ENCODE data around the gene SMC3.

SMC3 gene

GRCh38 chr10:110613341-110613995 is 46.0 kb downstream of the SMC3 start:
- TF ChIP-seq, protein P1, sequence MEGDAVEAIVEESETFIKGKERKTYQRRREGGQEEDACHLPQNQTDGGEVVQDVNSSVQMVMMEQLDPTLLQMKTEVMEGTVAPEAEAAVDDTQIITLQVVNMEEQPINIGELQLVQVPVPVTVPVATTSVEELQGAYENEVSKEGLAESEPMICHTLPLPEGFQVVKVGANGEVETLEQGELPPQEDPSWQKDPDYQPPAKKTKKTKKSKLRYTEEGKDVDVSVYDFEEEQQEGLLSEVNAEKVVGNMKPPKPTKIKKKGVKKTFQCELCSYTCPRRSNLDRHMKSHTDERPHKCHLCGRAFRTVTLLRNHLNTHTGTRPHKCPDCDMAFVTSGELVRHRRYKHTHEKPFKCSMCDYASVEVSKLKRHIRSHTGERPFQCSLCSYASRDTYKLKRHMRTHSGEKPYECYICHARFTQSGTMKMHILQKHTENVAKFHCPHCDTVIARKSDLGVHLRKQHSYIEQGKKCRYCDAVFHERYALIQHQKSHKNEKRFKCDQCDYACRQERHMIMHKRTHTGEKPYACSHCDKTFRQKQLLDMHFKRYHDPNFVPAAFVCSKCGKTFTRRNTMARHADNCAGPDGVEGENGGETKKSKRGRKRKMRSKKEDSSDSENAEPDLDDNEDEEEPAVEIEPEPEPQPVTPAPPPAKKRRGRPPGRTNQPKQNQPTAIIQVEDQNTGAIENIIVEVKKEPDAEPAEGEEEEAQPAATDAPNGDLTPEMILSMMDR (IDR thresholded peaks at IDR 0.05): no peak
- H3K36me3 ChIP-seq: no peaks in the 10 kb centered on the region

GRCh38 chr10:110613996-110614495 is 46.6 kb downstream of the SMC3 start:
- H3K27me3 ChIP-seq: no peaks in the 10 kb centered on the region
- H3K36me3 ChIP-seq: no peaks in the 10 kb centered on the region
- H3K4me1 ChIP-seq (ENCODE audit: control insufficient read depth in 1 of 2, insufficient read depth in 1 of 2, low read depth in 1 of 2, low read length in 1 of 2): no peaks in the 10 kb centered on the region
- H3K9me3 ChIP-seq: no peaks in the 10 kb centered on the region
- TF ChIP-seq, protein P1 (IDR thresholded peaks at IDR 0.05): no peak
- no peak overlapping the region for H3K27ac ChIP-seq
- H3K4me3 ChIP-seq (ENCODE audit: low read depth in 1 of 2, low read length in 1 of 2): no peak overlapping the region

More at GRCh38 chr10:110613341-110613995, 46.0 kb downstream of the SMC3 start:
- H3K4me3 ChIP-seq (ENCODE audit: low read depth in 1 of 2, low read length in 1 of 2): no peak overlapping the region
- H3K4me1 ChIP-seq (ENCODE audit: control insufficient read depth in 1 of 2, insufficient read depth in 1 of 2, low read depth in 1 of 2, low read length in 1 of 2): no peaks in the 10 kb centered on the region
- no peaks in the 10 kb centered on the region for H3K27me3 ChIP-seq
- H3K9me3 ChIP-seq: no peaks in the 10 kb centered on the region
- H3K27ac ChIP-seq: no peak overlapping the region

DNA sequence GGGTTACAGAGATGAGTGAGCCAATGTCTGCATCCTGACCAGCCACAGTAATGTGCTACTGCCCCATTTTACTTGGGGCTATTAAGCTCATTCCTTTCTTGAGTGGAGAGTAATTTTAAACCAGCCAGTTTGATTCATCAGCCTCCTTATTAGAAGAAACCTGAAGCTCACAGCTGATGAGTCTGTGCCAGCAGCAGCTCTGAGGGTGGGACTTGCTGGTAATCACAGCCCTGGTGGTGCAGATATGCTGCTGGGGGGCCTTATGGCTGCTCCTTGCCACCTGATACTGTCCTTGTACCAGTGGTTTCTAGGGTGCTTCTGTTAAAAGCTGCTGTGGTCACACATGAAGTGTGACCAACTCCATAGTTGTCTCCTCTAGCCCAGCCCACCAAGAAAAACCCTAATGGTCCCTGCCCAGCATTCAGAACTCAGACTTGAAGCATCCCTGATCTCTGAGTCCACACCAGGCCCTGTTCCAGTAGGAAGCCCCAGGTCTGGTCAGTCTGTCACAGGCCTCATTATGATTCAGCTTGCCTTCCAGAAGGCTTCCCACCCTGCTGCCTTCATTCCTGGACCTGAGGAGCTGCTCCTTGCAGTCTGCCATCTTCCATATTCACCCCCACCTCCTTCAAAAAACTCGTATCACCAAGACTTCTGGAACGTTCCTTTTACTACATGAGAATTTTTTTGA is 47.7 kb downstream of the SMC3 start:
- Histone ChIP-seq H3K9me3 (no peaks in the 10 kb centered on the region), H3K36me3 (no peaks in the 10 kb centered on the region), H3K4me3 (ENCODE audit: low read depth in 1 of 2, low read length in 1 of 2) (no peak overlapping the region), H3K4me1 (ENCODE audit: control insufficient read depth in 1 of 2, insufficient read depth in 1 of 2, low read depth in 1 of 2, low read length in 1 of 2) (no peaks in the 10 kb centered on the region), H3K27me3 (no peaks in the 10 kb centered on the region), H3K27ac (no peak overlapping the region)
- TF ChIP-seq, protein P1 (IDR thresholded peaks at IDR 0.05): no peak

- Histone ChIP-seq H3K4me3 (ENCODE audit: low read depth in 1 of 2, low read length in 1 of 2) (no peak overlapping the region), H3K27me3 (no peaks in the 10 kb centered on the region), H3K27ac (no peak overlapping the region), H3K9me3 (no peaks in the 10 kb centered on the region), H3K4me1 (ENCODE audit: control insufficient read depth in 1 of 2, insufficient read depth in 1 of 2, low read depth in 1 of 2, low read length in 1 of 2) (no peaks in the 10 kb centered on the region), H3K36me3 (no peaks in the 10 kb centered on the region)
- TF ChIP-seq, protein P1 (IDR thresholded peaks at IDR 0.05): no peak
Observed at GRCh38 chr10:110616493-110617033, 49.1 kb downstream of the SMC3 start.

GRCh38 chr10:110617425-110618229 is 50.1 kb downstream of the SMC3 start:
- H3K4me1 ChIP-seq (ENCODE audit: control insufficient read depth in 1 of 2, insufficient read depth in 1 of 2, low read depth in 1 of 2, low read length in 1 of 2): no peaks in the 10 kb centered on the region
- H3K27me3 ChIP-seq: no peaks in the 10 kb centered on the region
- H3K9me3 ChIP-seq: no peaks in the 10 kb centered on the region
- no peak overlapping the region for H3K4me3 ChIP-seq (ENCODE audit: low read depth in 1 of 2, low read length in 1 of 2)
- no peak overlapping the region for H3K27ac ChIP-seq
- TF ChIP-seq, protein P1 (IDR thresholded peaks at IDR 0.05): no peak
- H3K36me3 ChIP-seq: no peaks in the 10 kb centered on the region
